ENCODE results near the gene SLC2A1. TPM values are rescaled to one million over a fixed set of nuclear protein-coding genes. Genes with fewer than 3 reads are reported as not detected.

The SLC2A1 gene
- total RNA-seq, 2 experiments from 2014 or later, result 66.6 to 93.4 TPM

DNA sequence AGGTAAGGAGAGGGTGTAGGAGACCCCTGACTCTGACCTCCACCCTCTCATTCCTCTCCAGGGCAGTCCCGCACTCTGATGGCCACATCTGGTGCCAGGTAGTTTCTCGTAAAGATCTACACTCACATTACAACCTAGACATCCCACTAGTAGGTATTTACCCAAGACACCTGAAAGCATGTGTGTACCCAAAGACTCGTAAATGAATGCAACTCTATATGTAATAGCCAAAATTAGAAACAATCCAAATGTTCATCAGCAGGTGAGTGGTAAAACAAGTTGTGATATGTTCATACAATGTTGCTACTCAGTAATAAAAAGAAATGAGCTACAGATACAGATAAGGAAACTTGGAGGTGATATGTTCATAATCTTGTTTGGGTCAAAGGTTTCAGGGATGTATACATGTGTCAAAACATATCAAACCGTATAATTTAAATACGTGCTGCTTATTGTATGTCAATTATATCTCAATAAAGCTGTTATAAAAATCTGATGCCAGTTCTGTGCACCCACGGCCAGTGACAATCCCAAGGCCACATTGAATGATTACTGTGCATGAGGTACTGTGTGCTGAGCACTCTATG lies 37.8 kb upstream of the SLC2A1 start:
- ChIA-PET POLR2A (no interaction called here), CTCF (ENCODE audit: unreplicated experiment) (no interaction called here)
- Histone ChIP-seq H3K4me1 (ENCODE audit: insufficient read depth, low read length, poor library complexity, severe bottlenecking) (no peaks in the 10 kb centered on the region), H3K4me3 (ENCODE audit: low read depth, low read length, poor library complexity, severe bottlenecking) (no peak overlapping the region), H2AFZ (ENCODE audit: low read length) (no peak overlapping the region), H4K20me1 (ENCODE audit: insufficient read depth, low read length) (no peaks in the 10 kb centered on the region), H3K27ac (ENCODE audit: low read depth, low read length, poor library complexity, severe bottlenecking) (no peak overlapping the region), H3K9me2 (ENCODE audit: insufficient read depth, low read length) (no peaks in the 10 kb centered on the region), H3K36me3 (ENCODE audit: insufficient read depth, low read length) (no peaks in the 10 kb centered on the region), H3K79me2 (ENCODE audit: insufficient read depth, low read depth, low read length) (no peaks in the 10 kb centered on the region), H3K9me3 (ENCODE audit: low read length) (no peaks in the 10 kb centered on the region), H3K4me2 (ENCODE audit: low read length) (no peak overlapping the region)
- no TSS peak for BruUV-seq (replicated peaks)
- DNase-seq (ENCODE audit: low spot score), result no peak
- TF ChIP-seq, protein P1, sequence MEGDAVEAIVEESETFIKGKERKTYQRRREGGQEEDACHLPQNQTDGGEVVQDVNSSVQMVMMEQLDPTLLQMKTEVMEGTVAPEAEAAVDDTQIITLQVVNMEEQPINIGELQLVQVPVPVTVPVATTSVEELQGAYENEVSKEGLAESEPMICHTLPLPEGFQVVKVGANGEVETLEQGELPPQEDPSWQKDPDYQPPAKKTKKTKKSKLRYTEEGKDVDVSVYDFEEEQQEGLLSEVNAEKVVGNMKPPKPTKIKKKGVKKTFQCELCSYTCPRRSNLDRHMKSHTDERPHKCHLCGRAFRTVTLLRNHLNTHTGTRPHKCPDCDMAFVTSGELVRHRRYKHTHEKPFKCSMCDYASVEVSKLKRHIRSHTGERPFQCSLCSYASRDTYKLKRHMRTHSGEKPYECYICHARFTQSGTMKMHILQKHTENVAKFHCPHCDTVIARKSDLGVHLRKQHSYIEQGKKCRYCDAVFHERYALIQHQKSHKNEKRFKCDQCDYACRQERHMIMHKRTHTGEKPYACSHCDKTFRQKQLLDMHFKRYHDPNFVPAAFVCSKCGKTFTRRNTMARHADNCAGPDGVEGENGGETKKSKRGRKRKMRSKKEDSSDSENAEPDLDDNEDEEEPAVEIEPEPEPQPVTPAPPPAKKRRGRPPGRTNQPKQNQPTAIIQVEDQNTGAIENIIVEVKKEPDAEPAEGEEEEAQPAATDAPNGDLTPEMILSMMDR (conservative IDR thresholded peaks at IDR 0.05; ENCODE audit: low read length), result no peak
- TF ChIP-seq EZH2phosphoT487 (IDR thresholded peaks at IDR 0.05; ENCODE audit: borderline replicate concordance, low read depth, low read length), result no peak
- intact Hi-C loops (cut with micrococcal nuclease; ENCODE audit: unreplicated experiment), result no loop called here

GRCh38 chr1:42993502-42994136 lies 35.0 kb upstream of the SLC2A1 start:
- no TSS peak for BruUV-seq (replicated peaks)
- DNase-seq (ENCODE audit: low spot score), result no peak
- Histone ChIP-seq H3K9me2 (ENCODE audit: insufficient read depth, low read length) (no peaks in the 10 kb centered on the region), H3K4me2 (ENCODE audit: low read length) (no peak overlapping the region), H4K20me1 (ENCODE audit: insufficient read depth, low read length) (no peaks in the 10 kb centered on the region), H3K36me3 (ENCODE audit: insufficient read depth, low read length) (no peaks in the 10 kb centered on the region), H3K4me1 (ENCODE audit: insufficient read depth, low read length, poor library complexity, severe bottlenecking) (no peaks in the 10 kb centered on the region), H3K4me3 (ENCODE audit: low read depth, low read length, poor library complexity, severe bottlenecking) (no peak overlapping the region), H2AFZ (ENCODE audit: low read length) (no peak overlapping the region), H3K79me2 (ENCODE audit: insufficient read depth, low read depth, low read length) (no peaks in the 10 kb centered on the region), H3K27ac (ENCODE audit: low read depth, low read length, poor library complexity, severe bottlenecking) (no peak overlapping the region), H3K9me3 (ENCODE audit: low read length) (no peaks in the 10 kb centered on the region)
- ChIA-PET POLR2A (no interaction called here), CTCF (ENCODE audit: unreplicated experiment) (no interaction called here)
- intact Hi-C loops (cut with micrococcal nuclease; ENCODE audit: unreplicated experiment), result no loop called here
- no peak for TF ChIP-seq EZH2phosphoT487 (IDR thresholded peaks at IDR 0.05; ENCODE audit: borderline replicate concordance, low read depth, low read length)
- TF ChIP-seq, protein P1 (conservative IDR thresholded peaks at IDR 0.05; ENCODE audit: low read length), result no peak

DNA sequence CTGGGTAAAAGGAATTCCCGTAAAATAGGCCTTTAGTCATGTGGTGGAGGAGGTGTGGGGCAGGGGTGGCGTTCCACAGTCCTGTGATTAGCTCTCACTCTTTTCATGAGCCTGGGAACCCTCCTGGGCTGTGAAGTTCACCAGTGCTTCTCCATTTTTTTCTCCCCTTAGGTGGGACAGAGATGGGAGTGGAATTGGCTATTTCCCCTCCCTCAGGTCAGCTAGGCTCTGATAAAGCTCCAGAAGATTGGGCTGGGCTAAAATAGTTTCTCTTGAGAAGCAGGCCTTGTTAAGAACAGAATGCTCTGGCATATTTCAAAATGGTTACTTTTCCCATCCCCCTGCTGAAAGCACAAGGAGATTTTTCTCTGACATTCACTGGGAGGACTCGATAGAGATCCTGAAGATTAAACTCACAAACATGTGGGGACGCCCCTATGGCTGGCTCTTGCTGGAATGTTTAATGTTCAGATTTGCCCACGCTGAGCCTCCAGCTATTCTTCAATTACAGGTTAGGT lies 33.4 kb upstream of the SLC2A1 start:
- Histone ChIP-seq H3K4me3 (ENCODE audit: low read depth, low read length, poor library complexity, severe bottlenecking) (no peak overlapping the region), H3K9me2 (ENCODE audit: insufficient read depth, low read length) (no peaks in the 10 kb centered on the region), H3K4me2 (ENCODE audit: low read length) (no peak overlapping the region), H2AFZ (ENCODE audit: low read length) (no peak overlapping the region), H3K79me2 (ENCODE audit: insufficient read depth, low read depth, low read length) (no peaks in the 10 kb centered on the region), H3K4me1 (ENCODE audit: insufficient read depth, low read length, poor library complexity, severe bottlenecking) (no peaks in the 10 kb centered on the region), H4K20me1 (ENCODE audit: insufficient read depth, low read length) (no peaks in the 10 kb centered on the region), H3K27ac (ENCODE audit: low read depth, low read length, poor library complexity, severe bottlenecking) (no peak overlapping the region), H3K9me3 (ENCODE audit: low read length) (no peaks in the 10 kb centered on the region), H3K36me3 (ENCODE audit: insufficient read depth, low read length) (no peaks in the 10 kb centered on the region)
- intact Hi-C loops (cut with micrococcal nuclease; ENCODE audit: unreplicated experiment), result no loop called here
- DNase-seq (ENCODE audit: low spot score), result no peak
- no TSS peak for BruUV-seq (replicated peaks)
- TF ChIP-seq EZH2phosphoT487 (IDR thresholded peaks at IDR 0.05; ENCODE audit: borderline replicate concordance, low read depth, low read length), result no peak
- TF ChIP-seq, protein P1 (conservative IDR thresholded peaks at IDR 0.05; ENCODE audit: low read length), result no peak
- CTCF ChIA-PET (ENCODE audit: unreplicated experiment), result no interaction called here
- POLR2A ChIA-PET, result no interaction called here

Measured in OCI-LY7 (cell line).